Activated CD4-positive, alpha-beta memory T cell treated with anti-CD3 and anti-CD28 coated beads, Interleukin-2, amount 10 ng/mL, durations not matched to agents 7 days and 5 days (primary cell): Measurements from ENCODE around the gene DAAM2. TPM values are rescaled to one million over a fixed set of nuclear protein-coding genes. Genes with fewer than 3 reads are reported as not detected.

Experiments
- CTCF ChIA-PET: fragments of 350-600 bp; sonication (Branson Sonifier 250); formaldehyde crosslinking; loops from one replicate; lab custom pipeline; 2021; ENCODE audit warnings: antibody characterized with exemption, inconsistent platforms; lab: Charles Lee
- POLR2A ChIA-PET: fragments of 350-600 bp; sonication (Branson Sonifier 250); formaldehyde crosslinking; loops from one replicate; lab custom pipeline; 2021; ENCODE audit warnings: antibody characterized with exemption; lab: Charles Lee
- DNase-seq: peaks from one replicate; pipeline ENCODE4 v3.0.0-alpha.2; 2020
- H3K27ac Mint-ChIP-seq: one replicate; pipeline ENCODE4 v1.8.0; 2021; ENCODE audit warnings: mild to moderate bottlenecking, mixed read lengths
- H3K27me3 Mint-ChIP-seq: one replicate; pipeline ENCODE4 v1.8.0; 2021; ENCODE audit warnings: mixed read lengths
- H3K36me3 Mint-ChIP-seq: one replicate; pipeline ENCODE4 v1.8.0; 2021; ENCODE audit warnings: low read depth, mixed read lengths
- H3K4me1 Mint-ChIP-seq: one replicate; pipeline ENCODE4 v1.8.0; 2021; ENCODE audit warnings: mixed read lengths
- H3K4me3 Mint-ChIP-seq: one replicate; pipeline ENCODE4 v1.8.0; 2021; ENCODE audit warnings: mild to moderate bottlenecking, mixed read lengths
- H3K9me3 Mint-ChIP-seq: one replicate; pipeline ENCODE4 v1.8.0; 2021; ENCODE audit warnings: mixed read lengths
- total RNA-seq, 2 experiments: library from RNA; stranded (reverse); gene quantifications; one replicate each; pipeline ENCODE4 v1.2.3, GENCODE V29; 2021

Gene DAAM2
- total RNA-seq, 2 experiments from 2014 or later: not detected

DNA sequence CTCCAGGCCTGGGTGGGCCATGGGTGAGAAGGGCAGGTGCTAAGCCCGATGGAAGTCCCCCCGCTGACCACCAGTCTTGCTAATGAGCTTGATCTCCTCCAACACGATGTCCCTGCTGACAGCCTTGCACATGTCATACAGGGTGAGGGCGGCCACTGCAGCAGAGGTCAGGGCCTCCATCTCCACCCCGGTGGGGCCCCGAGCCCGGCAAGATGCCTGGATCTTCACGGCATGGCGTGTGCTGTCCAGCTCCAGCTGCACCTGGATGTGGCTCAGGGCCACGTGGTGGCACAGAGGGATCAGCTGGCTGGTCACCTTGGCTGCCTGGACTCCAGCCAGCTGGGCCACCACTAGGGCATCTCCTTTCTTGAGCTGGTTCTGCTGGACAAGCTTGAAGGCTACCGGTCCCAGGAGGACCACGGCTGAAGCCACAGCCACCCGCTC lies 114.2 kb downstream of the DAAM2 start:
- ChIA-PET CTCF (no interaction called here), POLR2A (no interaction called here)
- no peaks in the 10 kb centered on the region for H3K36me3 Mint-ChIP-seq
- H3K27me3 Mint-ChIP-seq: no peaks in the 10 kb centered on the region
- H3K4me3 Mint-ChIP-seq: no peak overlapping the region
- no peak overlapping the region for H3K27ac Mint-ChIP-seq
- DNase-seq: no peak
- H3K4me1 Mint-ChIP-seq: no peaks in the 10 kb centered on the region
- no peaks in the 10 kb centered on the region for H3K9me3 Mint-ChIP-seq

DNA sequence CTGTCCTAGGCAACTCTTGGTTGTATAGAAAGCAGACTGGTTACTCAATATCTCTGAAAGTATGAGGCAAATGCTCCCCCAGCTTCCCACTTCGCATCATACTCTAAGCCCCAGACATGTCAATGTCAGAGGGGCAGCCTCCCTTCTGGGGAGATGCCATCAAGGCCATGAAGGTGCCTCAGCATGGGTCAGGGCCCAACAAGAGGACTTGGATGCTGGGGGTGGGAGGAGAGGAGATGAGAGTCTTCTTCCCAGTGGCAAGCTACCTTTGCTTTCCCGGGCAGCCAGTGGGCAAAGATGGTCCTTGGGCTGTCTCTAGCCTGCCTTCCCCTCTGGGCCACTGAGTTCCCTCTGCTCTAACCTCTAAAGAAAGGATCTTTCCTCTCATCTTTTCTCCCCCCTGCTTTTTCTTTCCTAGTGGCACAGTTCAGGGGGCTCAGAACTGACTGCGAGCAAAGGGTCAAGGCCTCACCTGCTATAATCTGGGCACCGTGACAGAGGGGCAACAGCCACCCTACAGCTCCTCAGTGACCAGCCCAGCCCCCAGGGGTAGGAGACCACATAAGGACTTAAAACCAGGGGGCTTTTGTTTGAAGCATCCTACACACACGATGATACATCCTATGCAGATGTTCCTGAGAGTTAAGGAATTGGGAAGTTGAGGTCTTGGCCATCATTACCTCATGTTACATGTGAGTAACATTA lies 115.8 kb downstream of the DAAM2 start:
- POLR2A ChIA-PET: no interaction called here
- CTCF ChIA-PET: no interaction called here
- no peak overlapping the region for H3K4me3 Mint-ChIP-seq
- no peak overlapping the region for H3K27ac Mint-ChIP-seq
- DNase-seq: no peak
- no peaks in the 10 kb centered on the region for H3K36me3 Mint-ChIP-seq
- no peaks in the 10 kb centered on the region for H3K9me3 Mint-ChIP-seq
- no peaks in the 10 kb centered on the region for H3K4me1 Mint-ChIP-seq
- no peaks in the 10 kb centered on the region for H3K27me3 Mint-ChIP-seq

DNA sequence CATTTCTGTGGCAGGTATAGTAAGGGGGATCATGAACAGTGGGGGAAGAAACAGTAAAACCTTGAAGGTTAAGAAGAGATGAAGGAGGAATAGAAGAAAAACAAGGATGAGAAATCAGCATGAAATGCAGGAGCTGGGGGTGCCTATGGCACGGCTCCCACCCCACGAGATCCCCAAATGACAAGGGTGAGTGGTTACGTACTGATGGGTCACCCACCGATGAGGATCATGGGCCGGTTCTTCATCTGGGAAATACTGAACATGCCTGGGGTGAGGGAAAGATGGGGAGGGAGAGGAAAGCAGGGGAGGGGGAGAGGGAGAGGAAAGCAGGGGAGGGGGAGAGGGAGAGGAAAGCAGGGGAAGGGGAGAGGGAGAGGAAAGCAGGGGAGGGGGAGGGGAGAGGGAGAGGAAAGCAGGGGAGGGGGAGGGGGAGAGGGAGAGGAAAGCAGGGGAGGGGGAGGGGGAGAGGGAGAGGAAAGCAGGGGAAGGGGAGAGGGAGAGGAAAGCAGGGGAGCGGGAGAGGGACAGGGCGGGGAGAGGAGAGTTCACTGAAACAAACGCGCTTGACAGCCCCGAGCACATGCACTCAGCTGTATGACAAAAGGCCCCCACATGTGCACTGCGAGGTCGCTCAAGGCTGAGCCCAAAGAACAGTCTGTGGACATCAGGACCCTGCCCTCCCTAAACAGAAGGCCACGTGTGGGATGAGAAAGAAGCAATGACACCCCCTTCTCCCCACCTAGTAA lies 116.8 kb downstream of the DAAM2 start:
- no peaks in the 10 kb centered on the region for H3K4me1 Mint-ChIP-seq
- no peaks in the 10 kb centered on the region for H3K36me3 Mint-ChIP-seq
- no peak overlapping the region for H3K27ac Mint-ChIP-seq
- no peak for DNase-seq
- no peaks in the 10 kb centered on the region for H3K9me3 Mint-ChIP-seq
- no peaks in the 10 kb centered on the region for H3K27me3 Mint-ChIP-seq
- CTCF ChIA-PET: no interaction called here
- POLR2A ChIA-PET: no interaction called here
- no peak overlapping the region for H3K4me3 Mint-ChIP-seq

DNA sequence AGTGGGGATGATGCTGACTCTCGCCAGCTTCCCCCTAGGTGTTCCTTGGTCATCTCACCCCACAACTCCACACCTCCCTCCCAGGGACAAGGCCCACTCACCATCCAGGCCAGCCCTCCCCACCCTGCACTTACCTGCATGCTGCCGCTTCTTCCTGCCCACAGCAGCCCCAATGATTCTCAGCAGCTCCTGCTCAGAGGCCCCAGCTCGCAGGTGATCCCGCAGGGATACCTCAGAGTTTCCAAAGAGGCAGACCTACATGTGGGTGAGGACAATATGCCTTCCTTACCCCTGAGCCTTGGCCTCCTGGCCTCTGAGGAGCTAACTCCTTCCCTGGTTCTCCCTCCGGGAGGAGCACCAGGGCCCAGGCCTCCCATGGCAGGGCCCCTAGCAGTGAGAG lies 117.5 kb downstream of the DAAM2 start:
- no peaks in the 10 kb centered on the region for H3K36me3 Mint-ChIP-seq

DNA sequence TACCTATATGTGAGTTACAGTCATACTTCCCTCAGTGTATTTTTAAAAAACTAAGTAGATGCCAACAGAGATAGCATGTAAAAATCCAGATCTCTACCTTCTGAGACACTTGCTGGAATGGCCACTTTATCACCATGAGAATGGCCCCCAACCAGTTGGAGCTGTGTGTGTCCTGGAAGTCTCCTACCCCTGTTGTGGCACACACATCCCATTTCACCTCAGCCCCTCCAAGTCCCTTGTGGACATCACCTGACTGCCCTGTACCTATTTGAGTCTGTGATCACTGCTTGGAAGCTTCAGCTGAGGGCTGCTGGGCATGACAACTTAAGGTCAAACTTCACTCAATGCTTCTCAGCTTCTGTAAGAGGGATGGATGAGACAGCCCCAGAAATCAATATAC lies 118.0 kb downstream of the DAAM2 start:
- Mint-ChIP-seq H3K27ac (no peak overlapping the region), H3K4me3 (no peak overlapping the region), H3K27me3 (no peaks in the 10 kb centered on the region), H3K9me3 (no peaks in the 10 kb centered on the region), H3K36me3 (no peaks in the 10 kb centered on the region), H3K4me1 (no peaks in the 10 kb centered on the region)
- ChIA-PET POLR2A (no interaction called here), CTCF (no interaction called here)
- no peak for DNase-seq

More for the DNA sequence above, 117.5 kb downstream of the DAAM2 start:
- no peaks in the 10 kb centered on the region for H3K27me3 Mint-ChIP-seq
- H3K4me1 Mint-ChIP-seq: no peaks in the 10 kb centered on the region
- ChIA-PET CTCF (no interaction called here), POLR2A (no interaction called here)
- no peak overlapping the region for H3K27ac Mint-ChIP-seq
- DNase-seq: no peak
- H3K4me3 Mint-ChIP-seq: no peak overlapping the region
- no peaks in the 10 kb centered on the region for H3K9me3 Mint-ChIP-seq

DNA sequence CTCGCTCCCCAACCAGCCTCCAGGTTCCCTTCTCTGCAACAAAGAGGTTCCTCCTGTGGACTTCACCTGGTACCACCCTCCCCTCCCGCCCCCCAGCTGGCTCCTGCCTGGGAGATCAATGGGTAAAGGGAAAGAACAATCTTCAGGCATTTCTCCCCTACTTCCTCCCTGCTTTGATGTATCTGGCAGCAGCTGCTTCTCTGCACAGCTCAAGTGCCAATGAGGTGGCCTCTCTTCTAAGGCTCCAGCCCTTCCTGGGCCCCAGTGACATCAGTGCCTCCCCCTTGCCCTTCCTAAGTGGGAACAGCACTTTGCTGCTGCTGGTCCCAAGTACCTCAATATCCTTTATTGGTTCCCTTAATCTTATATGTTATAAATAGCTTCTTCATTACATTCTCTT lies 118.6 kb downstream of the DAAM2 start:
- H3K27me3 Mint-ChIP-seq: no peaks in the 10 kb centered on the region
- no peaks in the 10 kb centered on the region for H3K9me3 Mint-ChIP-seq
- POLR2A ChIA-PET: no interaction called here
- H3K4me3 Mint-ChIP-seq: no peak overlapping the region
- H3K4me1 Mint-ChIP-seq: no peaks in the 10 kb centered on the region
- H3K27ac Mint-ChIP-seq: no peak overlapping the region
- DNase-seq: no peak
- no peaks in the 10 kb centered on the region for H3K36me3 Mint-ChIP-seq
- CTCF ChIA-PET: no interaction called here

DNA sequence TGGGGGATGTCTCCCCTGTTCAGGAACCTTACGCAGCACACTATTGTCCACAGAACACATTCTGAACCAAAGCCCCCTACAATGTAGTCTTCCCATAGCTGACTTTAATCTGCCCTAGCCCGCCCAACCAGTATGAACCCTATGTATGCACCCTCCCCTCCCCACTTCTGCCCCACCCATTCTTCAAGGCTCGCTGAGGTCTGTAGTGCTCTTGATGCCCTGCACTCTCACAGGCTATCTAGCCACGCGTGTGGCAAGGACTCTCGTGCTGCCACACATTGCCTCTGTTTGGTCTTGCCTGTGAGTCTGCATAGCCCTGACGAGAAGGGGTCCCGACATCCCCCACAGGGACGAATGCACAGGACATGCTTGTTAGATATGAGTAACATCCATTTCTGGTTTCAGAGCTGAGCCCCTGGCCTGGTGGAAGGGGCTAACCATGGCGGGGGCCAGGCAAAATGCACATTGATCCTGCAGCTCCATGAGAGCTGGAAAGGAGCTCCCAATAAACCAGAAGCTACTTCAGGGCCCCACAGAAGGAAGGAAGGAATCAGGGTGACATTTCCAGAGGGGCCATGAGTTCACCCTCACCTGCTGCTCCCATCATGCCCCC lies 119.4 kb downstream of the DAAM2 start:
- ChIA-PET POLR2A (no interaction called here), CTCF (no interaction called here)
- no peaks in the 10 kb centered on the region for H3K27me3 Mint-ChIP-seq
- H3K4me3 Mint-ChIP-seq: no peak overlapping the region
- DNase-seq: no peak
- no peaks in the 10 kb centered on the region for H3K36me3 Mint-ChIP-seq
- H3K9me3 Mint-ChIP-seq: no peaks in the 10 kb centered on the region
- H3K4me1 Mint-ChIP-seq: no peaks in the 10 kb centered on the region
- no peak overlapping the region for H3K27ac Mint-ChIP-seq

DNA sequence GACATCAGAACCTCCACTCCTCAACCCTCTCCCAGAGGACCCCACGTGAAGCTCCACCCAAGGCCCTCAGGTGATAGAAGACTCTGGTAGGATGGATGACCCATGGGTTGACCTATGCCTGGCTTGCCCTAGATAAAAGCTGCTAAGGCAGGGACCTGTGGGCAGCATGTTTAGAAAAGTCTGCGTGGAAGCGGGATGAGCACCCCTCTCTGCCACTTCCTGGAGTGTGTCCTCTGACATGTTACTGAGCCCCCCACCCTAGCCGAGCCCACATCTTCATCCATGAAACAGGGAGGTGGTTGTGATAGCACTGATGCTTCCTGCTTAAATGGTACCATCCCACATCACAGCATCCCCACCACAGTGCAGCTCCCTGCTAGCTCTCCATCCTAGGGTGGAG lies 120.3 kb downstream of the DAAM2 start:
- Mint-ChIP-seq H3K27ac (no peak overlapping the region), H3K27me3 (no peaks in the 10 kb centered on the region), H3K36me3 (no peaks in the 10 kb centered on the region), H3K4me1 (no peaks in the 10 kb centered on the region), H3K9me3 (no peaks in the 10 kb centered on the region), H3K4me3 (no peak overlapping the region)
- CTCF ChIA-PET: no interaction called here
- POLR2A ChIA-PET: no interaction called here
- no peak for DNase-seq

DNA sequence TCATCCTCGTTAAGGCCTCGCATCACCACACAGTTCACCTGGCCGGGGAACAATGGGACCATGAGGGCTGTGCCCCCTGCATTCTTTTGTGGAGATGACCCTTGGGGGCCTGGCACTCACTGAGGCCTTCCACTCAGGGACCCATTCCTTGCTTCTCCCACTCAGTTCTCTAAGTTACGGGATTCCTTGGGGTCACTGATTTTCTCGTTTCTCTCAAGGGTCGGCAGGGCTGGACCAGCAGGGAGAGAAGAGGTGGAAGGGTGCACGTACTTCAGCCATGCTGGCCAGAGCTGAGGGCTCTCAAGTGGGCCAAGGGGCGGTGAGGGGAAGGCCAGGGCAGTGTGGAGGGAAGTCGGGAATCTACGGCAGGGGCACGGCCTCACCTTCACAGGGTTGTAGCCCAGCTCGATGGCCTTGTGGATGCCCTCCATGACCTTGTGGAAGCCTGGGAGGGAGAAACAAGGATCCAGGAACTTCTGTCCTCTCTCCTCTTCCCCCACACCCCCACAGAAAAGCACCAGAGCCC lies 121.3 kb downstream of the DAAM2 start:
- DNase-seq: no peak
- no peaks in the 10 kb centered on the region for H3K36me3 Mint-ChIP-seq
- H3K4me3 Mint-ChIP-seq: no peak overlapping the region
- no peaks in the 10 kb centered on the region for H3K4me1 Mint-ChIP-seq
- ChIA-PET POLR2A (no interaction called here), CTCF (no interaction called here)
- no peaks in the 10 kb centered on the region for H3K27me3 Mint-ChIP-seq
- H3K27ac Mint-ChIP-seq: no peak overlapping the region
- H3K9me3 Mint-ChIP-seq: no peaks in the 10 kb centered on the region

DNA sequence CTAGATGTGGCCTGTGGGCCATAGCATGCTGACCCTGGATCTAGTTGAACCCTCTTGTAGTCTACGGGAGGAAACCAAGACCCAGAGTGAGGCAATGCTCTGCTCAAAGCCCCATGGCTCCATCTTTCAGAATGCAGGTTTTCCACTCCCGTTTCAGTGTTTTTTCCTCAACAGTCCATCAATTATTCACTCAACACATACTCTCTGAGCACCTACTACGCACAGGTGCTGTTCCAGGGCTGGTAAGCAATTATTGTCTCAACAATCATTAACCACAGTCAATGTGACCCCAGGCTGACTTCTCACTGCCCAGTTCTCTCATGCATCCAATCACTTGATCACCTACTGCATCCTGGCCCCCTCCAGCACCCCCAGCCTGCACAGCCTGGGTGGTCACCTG lies 122.1 kb downstream of the DAAM2 start:
- H3K9me3 Mint-ChIP-seq: no peaks in the 10 kb centered on the region
- H3K36me3 Mint-ChIP-seq: no peaks in the 10 kb centered on the region
- POLR2A ChIA-PET: no interaction called here
- no peak for DNase-seq
- no peaks in the 10 kb centered on the region for H3K4me1 Mint-ChIP-seq
- H3K27ac Mint-ChIP-seq: no peak overlapping the region
- no peak overlapping the region for H3K4me3 Mint-ChIP-seq
- CTCF ChIA-PET: no interaction called here
- H3K27me3 Mint-ChIP-seq: no peaks in the 10 kb centered on the region

DNA sequence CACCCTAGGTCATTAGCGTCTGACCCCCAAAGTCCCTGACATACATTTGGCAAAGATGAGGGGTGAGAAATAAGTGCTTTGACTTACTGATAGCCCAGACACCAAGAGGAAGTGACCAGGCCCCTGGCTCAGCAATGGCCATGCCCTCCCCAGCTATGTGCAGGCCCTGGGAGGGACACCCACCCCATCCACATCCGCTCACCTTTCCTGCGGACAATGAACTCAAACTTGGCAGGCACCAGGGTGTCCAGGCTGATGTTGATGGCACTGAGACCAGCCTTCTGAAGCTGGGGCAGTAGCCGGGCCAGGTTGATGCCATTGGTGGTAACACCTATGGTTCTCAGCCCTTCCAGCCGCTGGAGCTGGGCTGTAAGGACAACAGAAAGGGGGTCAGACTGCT lies 123.7 kb downstream of the DAAM2 start:
- Mint-ChIP-seq H3K9me3 (no peaks in the 10 kb centered on the region), H3K27ac (no peak overlapping the region), H3K27me3 (no peaks in the 10 kb centered on the region), H3K4me1 (no peaks in the 10 kb centered on the region), H3K36me3 (no peaks in the 10 kb centered on the region), H3K4me3 (no peak overlapping the region)
- DNase-seq: no peak
- ChIA-PET POLR2A (no interaction called here), CTCF (no interaction called here)

DNA sequence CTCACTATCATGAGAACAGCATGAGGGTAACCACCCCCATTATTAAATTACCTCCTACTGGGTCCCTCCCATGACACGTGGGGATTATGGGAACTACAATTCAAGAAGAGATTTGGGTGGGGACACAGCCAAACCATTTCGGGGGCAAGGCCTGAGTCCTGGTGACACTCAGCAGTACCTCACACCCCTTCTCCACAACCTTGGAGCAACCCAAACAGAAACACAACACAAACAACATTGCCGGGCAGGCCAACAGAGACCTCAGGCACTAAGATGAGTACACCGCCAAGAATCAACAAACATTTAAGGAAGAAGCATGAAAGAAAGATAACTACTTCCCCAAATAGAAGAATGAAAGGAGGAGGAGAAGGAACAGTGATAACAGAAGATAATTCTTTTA lies 125.2 kb downstream of the DAAM2 start:
- DNase-seq: no peak
- Mint-ChIP-seq H3K36me3 (no peaks in the 10 kb centered on the region), H3K9me3 (no peaks in the 10 kb centered on the region), H3K27ac (no peak overlapping the region), H3K4me3 (no peak overlapping the region), H3K4me1 (no peaks in the 10 kb centered on the region), H3K27me3 (no peaks in the 10 kb centered on the region)
- ChIA-PET CTCF (no interaction called here), POLR2A (no interaction called here)

DNA sequence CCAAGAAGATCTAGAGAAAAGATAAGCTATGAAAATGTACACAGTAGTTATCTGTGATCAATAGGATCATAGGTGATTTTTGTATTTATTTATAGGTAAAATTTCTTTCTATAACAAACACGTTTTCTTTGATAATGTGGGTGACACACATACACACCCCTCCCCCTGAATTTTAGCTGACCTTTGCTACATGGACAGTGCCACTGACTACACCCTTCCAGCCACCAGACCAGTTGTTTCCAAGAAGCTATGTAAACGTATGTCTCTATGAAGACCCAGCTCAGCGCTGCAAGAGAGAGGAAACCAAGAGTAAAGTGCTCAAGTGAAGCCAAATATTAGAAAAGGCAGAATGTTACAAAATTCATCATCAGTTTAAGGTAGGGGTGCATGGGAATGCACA lies 125.8 kb downstream of the DAAM2 start:
- no peak for DNase-seq
- POLR2A ChIA-PET: interaction anchor here (0.6 kb wide), 1 partner anchor 17 kb away, joined by 4 read pairs; no protein-coding TSS in a partner anchor
- no peak overlapping the region for H3K27ac Mint-ChIP-seq
- H3K4me1 Mint-ChIP-seq: no peaks in the 10 kb centered on the region
- H3K4me3 Mint-ChIP-seq: no peak overlapping the region
- no peaks in the 10 kb centered on the region for H3K36me3 Mint-ChIP-seq
- CTCF ChIA-PET: no interaction called here
- no peaks in the 10 kb centered on the region for H3K9me3 Mint-ChIP-seq
- H3K27me3 Mint-ChIP-seq: no peaks in the 10 kb centered on the region
